ENCODE results near the gene FGFR2.
"Not testable (repeated sequence)": the region's sequence is repeated elsewhere in the genome, so short reads cannot be mapped to it uniquely, and the experiment has no call there.

The FGFR2 gene

GRCh38 chr10:121583857-121584256 is 14.4 kb downstream of the FGFR2 start:
- DNase-seq, result no peak

GRCh38 chr10:121583258-121583657 is 15.0 kb downstream of the FGFR2 start:
- DNase-seq, result no peak

GRCh38 chr10:121580276-121581116 is 17.7 kb downstream of the FGFR2 start:
- DNase-seq, result no peak

GRCh38 chr10:121579656-121580055 is 18.6 kb downstream of the FGFR2 start:
- DNase-seq, result peak; percentile 21

- DNase-seq, result no peak
These were observed 19.3 kb downstream of the FGFR2 start for GRCh38 chr10:121578965-121579364.

GRCh38 chr10:121578298-121578697 is 19.9 kb downstream of the FGFR2 start:
- DNase-seq, result no peak

- no peak for DNase-seq
These were observed 20.7 kb downstream of the FGFR2 start for GRCh38 chr10:121577568-121577967.

GRCh38 chr10:121576139-121576538 is 22.1 kb downstream of the FGFR2 start:
- DNase-seq, result no peak

- DNase-seq, result no peak
These were observed 23.6 kb downstream of the FGFR2 start for GRCh38 chr10:121574519-121575166.

GRCh38 chr10:121573538-121573941 is 24.7 kb downstream of the FGFR2 start:
- DNase-seq, result no peak

- DNase-seq, result peak; percentile 18
These were observed 25.2 kb downstream of the FGFR2 start for GRCh38 chr10:121572859-121573537.

GRCh38 chr10:121570315-121570714 is 27.9 kb downstream of the FGFR2 start:
- no peak for DNase-seq

- no peak for DNase-seq
These were observed 30.0 kb downstream of the FGFR2 start for GRCh38 chr10:121568275-121568674.

- no peak for DNase-seq
These were observed 30.7 kb downstream of the FGFR2 start for GRCh38 chr10:121567569-121567968.

- DNase-seq, result no peak
These were observed 31.5 kb downstream of the FGFR2 start for GRCh38 chr10:121566755-121567154.

- no peak for DNase-seq
These were observed 38.8 kb downstream of the FGFR2 start for GRCh38 chr10:121559326-121560026.

GRCh38 chr10:121558238-121558637 is 40.0 kb downstream of the FGFR2 start:
- no peak for DNase-seq

- DNase-seq, result peak; percentile 9
These were observed 41.2 kb downstream of the FGFR2 start for GRCh38 chr10:121556918-121557573.

GRCh38 chr10:121556455-121556854 is 41.8 kb downstream of the FGFR2 start:
- DNase-seq, result no peak

GRCh38 chr10:121554916-121555315 is 43.3 kb downstream of the FGFR2 start:
- not testable (repeated sequence) for DNase-seq

- no peak for DNase-seq
These were observed 44.6 kb downstream of the FGFR2 start for GRCh38 chr10:121553511-121554264.

Data from fibroblast of skin of abdomen (primary cell).